Naive B cell (primary cell): ENCODE data around the gene CPSF7. TPM values are rescaled to one million over a fixed set of nuclear protein-coding genes. Genes with fewer than 3 reads are reported as not detected.

Source experiments
- ATAC-seq, 2 donors: fragments of 150-1000 bp; cut with Tn5 transposase; 2 replicates each; pipeline ENCODE4 v1.10.0; 2021; ENCODE audit warnings: low read depth in 2 of 2, mild to moderate bottlenecking in 2 of 2, moderate library complexity in 2 of 2
- DNase-seq: peaks from one replicate; pipeline ENCODE4 v3.0.0; 2022
- H3K27ac Mint-ChIP-seq, 6 donors: one replicate each; pipeline ENCODE4 v1.8.0; 2020 to 2022; ENCODE audit warnings: mild to moderate bottlenecking in 6 of 6, mixed read lengths in 6 of 6, moderate library complexity in 5 of 6, inconsistent platforms in 2 of 6
- H3K27me3 Mint-ChIP-seq, 3 donors: one replicate each; pipeline ENCODE4 v1.8.0; 2021 to 2022; ENCODE audit warnings: mixed read lengths in 3 of 3, mild to moderate bottlenecking in 1 of 3
- H3K36me3 Mint-ChIP-seq, 2 donors: one replicate each; pipeline ENCODE4 v1.8.0; 2020 to 2022; ENCODE audit warnings: mixed read lengths in 2 of 2, inconsistent platforms in 1 of 2, mild to moderate bottlenecking in 1 of 2
- H3K4me1 Mint-ChIP-seq, 3 donors: one replicate each; pipeline ENCODE4 v1.8.0; 2020 to 2022; ENCODE audit warnings: mixed read lengths in 3 of 3, inconsistent platforms in 1 of 3, mild to moderate bottlenecking in 1 of 3, moderate library complexity in 1 of 3
- H3K4me3 Mint-ChIP-seq, 8 donors: one replicate each; pipeline ENCODE4 v1.8.0; 2020 to 2022; ENCODE audit warnings: mild to moderate bottlenecking in 8 of 8, mixed read lengths in 8 of 8, moderate library complexity in 8 of 8, inconsistent platforms in 2 of 8
- H3K9me3 Mint-ChIP-seq, 7 donors: one replicate each; pipeline ENCODE4 v1.8.0; 2020 to 2022; ENCODE audit warnings: mixed read lengths in 7 of 7, mild to moderate bottlenecking in 5 of 7, inconsistent platforms in 2 of 7, moderate library complexity in 1 of 7
- polyA plus RNA-seq, 6 donors: library from polyadenylated mRNA; unstranded; fragments of 300-500 nt; fragmentation: Illumina TruSeq; gene quantifications; one replicate each; pipeline ENCODE4 v1.2.3, GENCODE V29; 2021; ENCODE audit warnings: low read depth in 6 of 6

Gene CPSF7
- polyA plus RNA-seq, 6 donors from 2014 or later: 26.3 to 43.8 (median 36.6) TPM

DNA sequence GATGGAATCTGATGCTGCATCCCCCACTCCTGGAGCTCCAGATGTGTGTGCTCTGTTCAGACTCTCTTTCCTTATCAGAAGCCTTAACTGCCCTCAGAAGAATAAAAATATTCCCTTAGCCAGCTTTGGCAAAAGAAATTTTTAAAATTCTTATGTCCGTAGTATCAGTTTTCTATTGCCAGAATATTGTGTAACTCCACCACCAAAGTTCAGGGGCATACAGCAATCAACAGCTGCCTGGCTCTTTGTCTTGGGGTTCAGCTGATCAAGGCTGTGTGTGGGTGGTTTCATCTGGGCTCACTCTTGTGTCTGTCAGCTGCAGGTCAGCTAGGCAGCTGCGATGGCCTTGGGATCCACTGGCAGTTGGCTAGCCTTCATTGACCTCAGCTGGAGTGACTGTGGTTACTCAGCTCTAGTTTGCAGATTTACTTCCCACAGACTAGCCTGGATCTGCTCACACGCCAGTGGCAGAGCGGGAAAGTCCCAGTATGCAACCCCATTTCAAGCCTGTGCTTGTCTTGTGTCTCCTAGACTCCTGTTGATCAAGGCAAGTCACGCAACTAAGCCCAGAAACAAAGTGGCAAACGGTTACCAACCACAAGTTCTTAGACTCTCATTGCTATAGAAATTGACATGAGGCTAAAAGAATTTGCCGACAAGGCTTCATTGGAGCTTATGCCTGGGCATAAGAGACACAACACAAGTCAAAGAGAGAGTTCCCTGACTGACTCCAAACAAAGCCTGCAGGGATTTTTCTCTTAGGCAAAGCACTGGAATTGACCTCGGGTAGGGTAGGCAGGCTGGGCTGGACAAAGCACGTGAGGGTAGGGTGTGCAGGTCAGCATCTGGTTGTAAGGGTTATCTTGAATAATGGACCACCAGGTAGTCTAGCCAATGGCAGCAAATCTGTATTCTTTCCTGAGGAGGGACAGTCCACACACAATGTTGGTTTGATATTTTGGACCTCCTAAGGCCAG is 60.1 kb downstream of the CPSF7 start:
- H3K9me3 Mint-ChIP-seq: no peaks in the 10 kb centered on the region
- no peak overlapping the region for H3K4me3 Mint-ChIP-seq
- H3K27ac Mint-ChIP-seq: peak overlapping the region in 3 of 6 donors; percentile 9 to 74 (median 27)
- peaks cover 3 to 9% (median 4%) of the 10 kb centered on the region in 3 donors for H3K4me1 Mint-ChIP-seq
- peaks cover 8% of the 10 kb centered on the region in 2 donors for H3K36me3 Mint-ChIP-seq
- DNase-seq: no peak
- no peak for ATAC-seq
- no peaks in the 10 kb centered on the region for H3K27me3 Mint-ChIP-seq

DNA sequence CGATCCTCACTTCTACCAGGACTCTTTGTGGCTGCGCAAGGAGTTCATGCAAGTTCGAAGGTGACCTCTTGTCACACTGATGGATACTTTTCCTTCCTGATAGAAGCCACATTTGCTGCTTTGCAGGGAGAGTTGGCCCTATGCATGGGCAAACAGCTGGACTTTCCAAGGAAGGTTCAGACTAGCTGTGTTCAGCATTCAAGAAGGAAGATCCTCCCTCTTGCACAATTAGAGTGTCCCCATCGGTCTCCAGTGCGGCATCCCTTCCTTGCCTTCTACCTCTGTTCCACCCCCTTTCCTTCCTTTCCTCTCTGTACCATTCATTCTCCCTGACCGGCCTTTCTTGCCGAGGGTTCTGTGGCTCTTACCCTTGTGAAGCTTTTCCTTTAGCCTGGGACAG is 61.1 kb downstream of the CPSF7 start:
- H3K27ac Mint-ChIP-seq: peak overlapping the region in 4 of 6 donors; percentile 38 to 89 (median 65)
- H3K4me1 Mint-ChIP-seq: peaks cover 3 to 11% (median 9%) of the 10 kb centered on the region in 3 donors
- DNase-seq (no peak), ATAC-seq (no peak)
- H3K36me3 Mint-ChIP-seq: peaks cover 8% of the 10 kb centered on the region in 2 donors
- H3K27me3 Mint-ChIP-seq: no peaks in the 10 kb centered on the region
- H3K9me3 Mint-ChIP-seq: no peaks in the 10 kb centered on the region
- H3K4me3 Mint-ChIP-seq: no peak overlapping the region

DNA sequence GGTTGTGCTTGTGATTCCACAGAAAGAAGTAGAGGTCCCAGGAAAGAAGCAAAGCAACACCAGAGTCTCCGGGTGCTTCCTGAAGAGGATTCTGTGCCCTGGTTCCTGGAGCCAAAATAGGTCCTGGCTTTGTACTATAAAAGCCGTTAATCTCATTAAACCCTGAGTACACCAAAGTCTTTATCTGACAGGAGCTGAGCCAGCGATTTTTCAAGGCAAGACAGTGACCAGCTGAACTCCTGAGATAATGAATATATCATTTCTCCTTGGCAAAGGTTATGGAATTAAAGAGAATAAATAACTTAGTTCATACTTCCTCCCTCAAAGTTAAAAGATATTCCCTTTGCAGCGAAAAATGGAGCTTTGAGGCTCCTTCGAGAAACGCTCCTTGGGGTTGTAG is 62.4 kb downstream of the CPSF7 start:
- Mint-ChIP-seq H3K4me1 (peaks cover 11 to 24% (median 22%) of the 10 kb centered on the region in 3 donors), H3K4me3 (no peak overlapping the region), H3K9me3 (no peaks in the 10 kb centered on the region), H3K27ac (no peak overlapping the region), H3K27me3 (no peaks in the 10 kb centered on the region), H3K36me3 (peaks cover 8% of the 10 kb centered on the region in 2 donors)
- DNase-seq (no peak), ATAC-seq (no peak)

DNA sequence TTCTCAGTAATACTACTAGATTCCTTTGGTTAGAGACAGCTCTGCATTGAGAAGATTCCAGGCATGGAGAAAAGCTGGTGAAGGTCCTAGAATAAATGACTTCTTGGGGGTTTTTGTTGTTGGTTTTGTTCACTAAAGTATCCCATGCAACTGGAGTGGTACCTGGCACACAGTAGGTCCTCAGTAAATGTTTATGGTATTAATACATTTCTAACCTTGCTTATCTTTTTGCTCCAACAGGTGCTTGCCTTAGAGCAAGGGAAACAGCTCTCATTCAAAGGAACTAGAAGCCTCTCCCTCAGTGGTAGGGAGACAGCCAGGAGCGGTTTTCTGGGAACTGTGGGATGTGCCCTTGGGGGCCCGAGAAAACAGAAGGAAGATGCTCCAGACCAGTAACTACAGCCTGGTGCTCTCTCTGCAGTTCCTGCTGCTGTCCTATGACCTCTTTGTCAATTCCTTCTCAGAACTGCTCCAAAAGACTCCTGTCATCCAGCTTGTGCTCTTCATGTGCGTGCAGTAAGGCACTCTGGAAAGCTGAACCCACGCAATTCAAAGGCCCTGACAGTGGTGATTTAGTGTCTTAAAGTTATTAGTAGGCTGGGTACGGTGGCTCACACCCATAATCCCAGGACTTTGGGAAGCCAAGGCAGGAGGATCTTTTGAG is 65.6 kb downstream of the CPSF7 start:
- H3K9me3 Mint-ChIP-seq: no peaks in the 10 kb centered on the region
- peak overlapping the region in 6 of 8 donors; percentile 25 to 100 (median 78) for H3K4me3 Mint-ChIP-seq
- ATAC-seq (no peak), DNase-seq (no peak)
- peaks cover 8 to 12% of the 10 kb centered on the region in 2 donors for H3K36me3 Mint-ChIP-seq
- H3K4me1 Mint-ChIP-seq: peaks cover 20 to 46% (median 40%) of the 10 kb centered on the region in 3 donors
- no peaks in the 10 kb centered on the region for H3K27me3 Mint-ChIP-seq
- peak overlapping the region in 4 of 6 donors; percentile 19 to 96 (median 51) for H3K27ac Mint-ChIP-seq

DNA sequence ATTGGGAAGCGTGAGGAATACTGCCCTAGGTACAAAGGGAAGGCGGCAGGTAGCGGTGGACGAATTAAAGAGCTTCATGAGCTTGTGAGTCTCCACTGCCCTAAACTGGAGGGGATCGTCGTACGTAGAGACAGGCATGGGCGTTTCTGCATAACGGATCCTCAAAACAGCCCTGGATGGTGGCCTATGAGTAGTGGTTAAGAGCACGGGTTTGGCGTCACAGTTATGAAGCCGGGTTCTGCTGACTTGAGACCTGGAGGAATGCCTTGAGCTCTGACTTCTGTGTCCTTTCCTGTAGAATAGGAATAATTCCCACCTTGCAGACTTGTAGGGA is 67.3 kb downstream of the CPSF7 start:
- Mint-ChIP-seq H3K9me3 (no peaks in the 10 kb centered on the region), H3K27ac (peak overlapping the region; percentile 96 to 99 (median 98)), H3K27me3 (no peaks in the 10 kb centered on the region), H3K36me3 (peaks cover 0 to 5% of the 10 kb centered on the region in 2 donors), H3K4me1 (peaks cover 25 to 57% (median 52%) of the 10 kb centered on the region in 3 donors), H3K4me3 (peak overlapping the region; percentile 91 to 100 (median 96))
- peak; percentile 25 to 32 for ATAC-seq
- no peak for DNase-seq

DNA sequence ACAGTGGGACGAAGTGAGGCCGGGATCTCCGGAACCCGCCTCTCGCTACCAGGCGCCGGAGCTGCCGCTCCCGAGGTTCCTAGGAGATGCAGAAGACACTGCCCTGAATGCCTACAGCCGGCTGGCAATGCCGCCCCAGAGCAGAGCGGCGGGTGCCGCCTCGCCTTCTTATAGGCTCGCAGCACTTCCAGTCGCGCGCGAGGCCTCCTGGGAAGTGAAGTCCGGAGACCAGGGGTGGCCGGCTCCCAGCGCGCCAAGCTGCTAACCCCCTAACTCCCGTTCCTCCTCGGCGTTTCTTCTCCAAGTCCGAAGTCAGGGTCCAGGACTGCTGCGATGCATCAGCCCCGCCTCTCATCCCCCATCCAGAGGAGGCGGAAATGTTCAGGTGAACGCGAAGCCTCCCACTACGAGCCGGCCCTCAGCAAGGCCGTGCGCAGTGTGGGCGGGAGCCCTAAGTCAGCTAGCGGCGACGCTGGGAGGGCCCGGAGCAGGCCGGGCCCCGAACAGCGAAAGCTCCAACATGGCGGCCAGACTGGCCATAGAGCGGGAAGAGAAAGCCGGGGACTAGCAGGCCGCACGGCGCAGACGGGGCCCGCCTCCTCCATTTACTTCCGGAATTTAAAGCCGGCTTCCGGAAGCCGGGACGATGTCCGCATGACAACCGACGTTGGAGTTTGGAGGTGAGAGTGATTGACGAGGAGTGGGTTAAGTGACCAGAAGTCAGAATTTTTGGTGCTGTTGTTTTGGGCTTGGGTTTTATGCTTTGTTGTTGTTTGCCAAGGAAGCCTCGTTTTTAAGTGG is 67.8 kb downstream of the CPSF7 start, which contains the start of the genes CYB561A3 and TMEM138:
TSS of gene CYB561A3 (minus strand) at position 142 of the 801 bp plus-strand sequence. CDS start 5,169 bp downstream, outside the sequence.
TSS of gene TMEM138 (plus strand) at position 634 of the 801 bp plus-strand sequence. CDS start 2,017 bp downstream, outside the sequence.
- Mint-ChIP-seq H3K4me3 (peak within 1 kb of the TSS; percentile 91 to 100 (median 96)), H3K27me3 (no peaks in the 10 kb centered on the region), H3K27ac (peak within 1 kb of the TSS; percentile 96 to 99 (median 98)), H3K4me1 (peaks cover 29 to 62% (median 58%) of the 10 kb centered on the region in 3 donors), H3K36me3 (peaks cover 0 to 5% of the 10 kb centered on the region in 2 donors), H3K9me3 (no peaks in the 10 kb centered on the region)
- DNase-seq (peak; percentile 86), ATAC-seq (peak; percentile 70 to 74)

DNA sequence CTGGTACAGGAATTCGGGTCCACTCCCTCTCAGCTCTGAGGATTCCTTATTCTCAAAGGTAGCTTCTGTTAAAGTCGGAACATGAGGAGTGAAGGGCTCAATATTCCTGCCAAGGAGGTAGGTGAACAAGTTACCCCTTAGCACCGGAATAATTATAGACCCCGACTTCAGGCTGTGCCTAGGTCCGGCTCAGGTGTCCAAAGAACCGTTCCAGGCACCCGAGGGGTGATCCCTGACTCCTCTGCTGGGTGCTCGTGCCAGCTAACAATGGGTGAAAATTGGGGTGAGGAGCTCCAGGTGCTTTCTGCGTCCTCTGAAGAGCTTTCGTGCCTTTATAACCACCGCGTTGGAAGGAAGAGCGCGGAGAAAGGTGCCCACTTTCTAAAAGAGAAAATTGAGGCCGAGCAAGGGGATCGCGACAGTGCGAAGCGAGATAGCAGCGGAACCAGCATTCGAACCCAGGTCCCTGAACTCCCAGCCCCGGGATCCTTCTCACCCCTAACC is 68.5 kb downstream of the CPSF7 start:
- Mint-ChIP-seq H3K9me3 (no peaks in the 10 kb centered on the region), H3K4me3 (peak overlapping the region; percentile 91 to 100 (median 96)), H3K27me3 (no peaks in the 10 kb centered on the region), H3K27ac (peak overlapping the region; percentile 96 to 99 (median 98)), H3K36me3 (peaks cover 0 to 5% of the 10 kb centered on the region in 2 donors), H3K4me1 (peaks cover 36 to 69% (median 64%) of the 10 kb centered on the region in 3 donors)
- no peak for DNase-seq
- ATAC-seq: no peak

DNA sequence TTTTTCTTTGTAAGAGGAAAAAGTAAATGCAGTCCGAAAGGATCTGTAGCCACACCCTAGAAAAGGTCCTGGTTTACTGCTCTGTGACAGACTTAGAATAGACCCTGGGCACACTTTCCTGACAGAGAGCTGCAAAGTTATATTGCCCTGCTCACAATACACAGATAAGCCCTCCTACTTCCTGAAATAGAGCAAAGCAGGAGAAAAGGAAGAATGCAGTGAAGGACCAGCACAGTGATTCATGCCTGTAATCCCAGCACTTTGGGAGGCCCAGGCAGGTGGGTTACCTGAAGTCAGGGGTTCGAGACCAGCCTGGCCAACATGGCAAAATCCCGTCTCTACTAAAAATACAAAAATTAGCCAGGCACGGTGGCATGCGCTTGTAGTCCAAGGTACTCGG is 70.3 kb downstream of the CPSF7 start:
- H3K4me1 Mint-ChIP-seq: peaks cover 45 to 85% (median 68%) of the 10 kb centered on the region in 3 donors
- DNase-seq: no peak
- peaks cover 0 to 5% of the 10 kb centered on the region in 2 donors for H3K36me3 Mint-ChIP-seq

DNA sequence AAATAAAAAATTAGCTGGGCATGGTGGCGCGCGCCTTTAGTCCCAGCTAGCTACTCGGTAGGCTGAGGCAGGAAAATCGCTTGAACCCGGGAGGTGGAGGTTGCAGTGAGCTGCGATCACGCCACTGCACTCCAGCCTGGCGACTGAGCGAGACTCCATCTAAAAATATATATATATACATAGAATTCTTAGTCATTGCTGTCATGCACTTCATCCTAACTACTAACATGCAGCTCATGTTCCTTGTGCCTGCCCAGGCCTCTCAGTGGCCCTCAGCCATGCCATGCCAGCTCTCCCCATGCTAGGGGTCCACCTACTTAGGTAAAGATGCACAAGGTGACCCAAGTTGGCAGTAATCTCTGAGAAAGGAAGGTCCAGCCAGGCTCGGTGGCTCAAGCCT is 71.2 kb downstream of the CPSF7 start:
- Mint-ChIP-seq H3K4me1 (peaks cover 50 to 89% (median 73%) of the 10 kb centered on the region in 3 donors), H3K9me3 (no peaks in the 10 kb centered on the region), H3K4me3 (peak overlapping the region; percentile 68 to 100 (median 96)), H3K36me3 (peaks cover 4 to 5% of the 10 kb centered on the region in 2 donors), H3K27ac (peak overlapping the region in 5 of 6 donors; percentile 49 to 99 (median 97)), H3K27me3 (no peaks in the 10 kb centered on the region)
- DNase-seq (no peak), ATAC-seq (no peak)

More for the DNA sequence above, 70.3 kb downstream of the CPSF7 start:
- H3K27me3 Mint-ChIP-seq: no peaks in the 10 kb centered on the region
- H3K9me3 Mint-ChIP-seq: no peaks in the 10 kb centered on the region
- H3K4me3 Mint-ChIP-seq: peak overlapping the region; percentile 91 to 100 (median 96)
- peak overlapping the region; percentile 95 to 99 (median 97) for H3K27ac Mint-ChIP-seq
- ATAC-seq: no peak

DNA sequence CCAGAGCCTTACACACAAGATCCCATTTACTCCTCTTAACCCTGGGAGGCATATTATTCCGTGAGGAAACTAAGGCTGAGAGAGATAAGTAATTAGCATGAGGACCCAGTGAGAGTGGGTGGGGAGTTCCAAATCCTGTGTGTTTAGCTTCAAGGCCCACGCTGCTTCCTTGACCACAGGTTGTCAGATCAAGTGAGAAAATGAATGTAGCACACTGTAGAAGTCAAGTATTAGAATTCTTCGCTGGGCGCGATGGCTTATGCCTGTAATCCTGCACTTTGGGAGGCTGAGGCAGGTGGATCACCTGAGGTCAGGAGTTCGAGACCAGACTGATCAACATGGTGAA is 71.9 kb downstream of the CPSF7 start:
- no peak for DNase-seq
- Mint-ChIP-seq H3K27ac (peak overlapping the region; percentile 96 to 99 (median 98)), H3K4me3 (peak overlapping the region; percentile 84 to 100 (median 96)), H3K36me3 (peaks cover 5 to 11% of the 10 kb centered on the region in 2 donors), H3K9me3 (no peaks in the 10 kb centered on the region), H3K27me3 (no peaks in the 10 kb centered on the region), H3K4me1 (peaks cover 54 to 89% (median 73%) of the 10 kb centered on the region in 3 donors)
- ATAC-seq: no peak

DNA sequence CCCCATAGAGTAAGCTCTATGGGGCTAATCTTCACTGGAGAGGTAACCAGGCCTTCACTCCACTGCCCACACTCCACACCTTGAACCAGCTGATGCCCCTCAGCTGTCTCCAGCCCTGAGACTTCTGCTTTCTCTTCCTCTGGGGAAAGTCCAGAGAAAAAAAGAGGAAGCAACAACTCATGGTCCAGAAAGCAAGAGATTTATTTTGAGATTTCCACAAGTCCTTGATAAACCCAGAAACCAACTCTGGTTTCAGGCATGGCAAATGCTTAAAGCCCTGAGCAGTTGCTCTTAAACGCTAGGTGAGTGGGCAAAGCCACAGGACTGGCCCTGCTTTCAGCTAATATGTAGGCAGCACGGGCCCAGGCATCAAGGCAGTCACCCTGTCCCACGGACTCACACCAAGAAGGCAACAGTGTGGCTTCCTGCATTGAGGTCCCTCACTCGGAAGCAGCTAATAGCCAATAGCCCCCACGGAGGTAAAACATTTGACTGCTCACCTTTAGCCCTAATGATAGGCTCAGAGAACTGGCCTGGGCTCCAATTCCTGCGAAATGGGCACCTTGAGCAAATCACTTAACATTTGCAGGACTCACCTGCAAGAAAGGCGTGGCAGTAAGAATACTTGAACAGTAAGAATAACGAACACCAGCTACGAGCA is 72.4 kb downstream of the CPSF7 start:
- ATAC-seq: peak; percentile 80
- Mint-ChIP-seq H3K36me3 (peaks cover 5 to 16% of the 10 kb centered on the region in 2 donors), H3K27me3 (no peaks in the 10 kb centered on the region), H3K4me3 (peak overlapping the region; percentile 84 to 100 (median 96)), H3K27ac (peak overlapping the region; percentile 96 to 99 (median 98)), H3K4me1 (peaks cover 53 to 89% (median 73%) of the 10 kb centered on the region in 3 donors), H3K9me3 (no peaks in the 10 kb centered on the region)
- DNase-seq: peak; percentile 92

DNA sequence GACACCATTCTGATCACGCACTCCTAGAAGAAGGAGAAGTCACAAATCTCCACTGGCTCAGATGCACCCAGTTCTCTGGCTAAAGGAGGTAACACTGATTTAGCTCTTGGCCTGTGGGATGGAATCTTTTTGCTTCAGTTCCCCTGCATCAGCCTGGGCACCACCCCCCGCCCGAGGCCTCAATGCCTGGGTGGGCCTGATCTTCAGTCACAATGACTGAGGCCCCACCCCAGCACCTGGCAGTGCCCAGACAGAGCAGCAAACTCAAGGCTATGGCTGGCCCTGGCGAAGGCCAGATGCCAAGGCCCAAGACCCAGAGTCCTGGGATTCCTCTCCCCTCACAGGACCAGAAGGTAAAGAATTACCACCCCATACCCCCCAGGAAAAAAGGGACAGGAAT is 73.1 kb downstream of the CPSF7 start:
- Mint-ChIP-seq H3K27me3 (no peaks in the 10 kb centered on the region), H3K4me1 (peaks cover 49 to 88% (median 74%) of the 10 kb centered on the region in 3 donors), H3K36me3 (peaks cover 5 to 16% of the 10 kb centered on the region in 2 donors), H3K9me3 (no peaks in the 10 kb centered on the region), H3K27ac (peak overlapping the region; percentile 96 to 99 (median 98)), H3K4me3 (peak overlapping the region; percentile 84 to 100 (median 96))
- DNase-seq (peak; percentile 71), ATAC-seq (peak; percentile 29 to 36)
